H1 (cell line): Measurements from ENCODE around the gene POLR3A. TPM values are rescaled to one million over a fixed set of nuclear protein-coding genes. Genes with fewer than 3 reads are reported as not detected.
A peak's percentile ranks its signal among the peaks of the same experiment; 100 is the strongest.

Experiments
- BACH1 ChIP-seq: IDR thresholded peaks from 2 replicates; pipeline ENCODE4 v1.6.1; 2012; ENCODE audit warnings: low read length, improper control_type of control experiment
- BCL11A ChIP-seq, 2 experiments: IDR thresholded peaks; one replicate each; pipeline ENCODE4 v1.6.1; 2011; ENCODE audit warnings: low read depth in 2 of 2, low read length in 2 of 2, mild to moderate bottlenecking in 2 of 2
- CHD7 ChIP-seq: fragments of 300-600 bp; sonication (generic); IDR thresholded peaks from 2 replicates; pipeline ENCODE4 v1.7.1; 2012; ENCODE audit warnings: low read length, moderate library complexity, mild to moderate bottlenecking, inconsistent platforms; ENCODE audit not compliant: insufficient replicate concordance
- EP300 ChIP-seq, 2 experiments: IDR thresholded peaks; 1 replicate in 1 of 2; 2 replicates in 1 of 2; pipeline ENCODE4 v1.6.1; 2011 to 2012; ENCODE audit warnings: low read depth in 2 of 2, low read length in 2 of 2, mild to moderate bottlenecking in 2 of 2, borderline replicate concordance in 1 of 2, inconsistent platforms in 1 of 2, moderate library complexity in 1 of 2
- GTF2F1 ChIP-seq: IDR thresholded peaks from 2 replicates; pipeline ENCODE4 v1.6.1; 2012; ENCODE audit warnings: low read depth, low read length, improper control_type of control experiment, borderline replicate concordance
- HDAC6 ChIP-seq: IDR thresholded peaks from one replicate; pipeline ENCODE4 v1.7.1; 2012; ENCODE audit warnings: low read depth, mild to moderate bottlenecking, inconsistent platforms, low read length, moderate library complexity
- NANOG ChIP-seq: IDR thresholded peaks from 2 replicates; pipeline ENCODE4 v1.6.1; 2011; ENCODE audit warnings: low read length, low read depth, mild to moderate bottlenecking, inconsistent platforms; ENCODE audit not compliant: insufficient read depth, poor library complexity, severe bottlenecking
- RAD21 ChIP-seq, 2 experiments: IDR thresholded peaks in 1 of 2; conservative IDR thresholded peaks in 1 of 2; 2 replicates each; pipeline ENCODE4 v1.6.1; 2011; ENCODE audit warnings: low read depth in 2 of 2, low read length in 2 of 2, improper control_type of control experiment in 1 of 2, inconsistent platforms in 1 of 2, mild to moderate bottlenecking in 1 of 2, moderate library complexity in 1 of 2
- RFX5 ChIP-seq: IDR thresholded peaks from 2 replicates; pipeline ENCODE4 v1.6.1; 2011; ENCODE audit warnings: low read depth, low read length, improper control_type of control experiment, borderline replicate concordance
- SIN3A ChIP-seq, 2 experiments: IDR thresholded peaks in 1 of 2; conservative IDR thresholded peaks in 1 of 2; 2 replicates each; pipeline ENCODE4 v1.6.1; 2011 to 2012; ENCODE audit warnings: low read length in 2 of 2, improper control_type of control experiment in 1 of 2, low read depth in 1 of 2, mild to moderate bottlenecking in 1 of 2
- ZNF274 ChIP-seq: IDR thresholded peaks from 2 replicates; pipeline ENCODE4 v1.7.0; 2012; ENCODE audit warnings: low read length, borderline replicate concordance; ENCODE audit errors: extremely low read depth
- polyA plus RNA-seq, 7 experiments: library from polyadenylated mRNA; depleted of rRNA in 3 of 7; stranded (reverse) in 5 of 7; unstranded in 2 of 7; fragments of >200 nt in 5 of 7; fragments of 200-250 nt in 2 of 7; gene quantifications; 1 replicate in 5 of 7; 2 replicates in 1 of 7; 4 replicates in 1 of 7; pipeline versions ENCODE4 v1.2.1 to v1.2.3, GENCODE V29; 2011 to 2013; ENCODE audit warnings: missing spikeins in 2 of 7, mixed read lengths in 2 of 7
- total RNA-seq: library from RNA; stranded (reverse); fragmentation: NEBNext Ultra II Directional; extraction: Animal tissue kit (Norgen Biotek cat#: 25700); gene quantifications from 2 replicates; pipeline ENCODE4 v1.2.1, GENCODE V29; 2021

POLR3A gene
- total and polyA plus RNA-seq, 2 of the 8 experiments (the other 6 are each of a cell fraction or from before 2014, with no cell fraction given) = 11.3 to 38.6 TPM

GRCh38 chr10:78039743-78040142 is 10.4 kb upstream of the POLR3A start (continued):
- TF ChIP-seq CHD7 = no peak
- TF ChIP-seq RFX5 = peak; percentile 35; the same call in 1 of the 2 replicates
- no peak for TF ChIP-seq GTF2F1
- TF ChIP-seq BACH1 = no peak
- TF ChIP-seq HDAC6 = no peak
- TF ChIP-seq BCL11A (IDR thresholded peaks at IDR 0.05; ENCODE audit: low read depth in 2 of 2, low read length in 2 of 2) = no peak
- no peak for TF ChIP-seq SIN3A (conservative IDR thresholded peaks at IDR 0.05 in 1 of 2, IDR thresholded peaks at IDR 0.05 in 1 of 2; ENCODE audit: low read depth in 1 of 2, low read length in 2 of 2)
- peak; percentile 94 for TF ChIP-seq NANOG
- TF ChIP-seq RAD21 (IDR thresholded peaks at IDR 0.05 in 1 of 2, conservative IDR thresholded peaks at IDR 0.05 in 1 of 2; ENCODE audit: low read depth in 2 of 2, low read length in 2 of 2) = no peak
- TF ChIP-seq EP300 (IDR thresholded peaks at IDR 0.05; ENCODE audit: borderline replicate concordance in 1 of 2, low read depth in 2 of 2, low read length in 2 of 2) = no peak
- no peak for TF ChIP-seq ZNF274
